OCI-LY1 (cell line): ENCODE measurements around the gene CARD19.

ENCODE experiments used
- EZH2 ChIP-seq: fragments of 200-600 bp; sonication (generic), shearing (Covaris generic); IDR thresholded peaks from 2 replicates; pipeline ENCODE4 v1.8.0; 2017; ENCODE audit warnings: borderline replicate concordance, mixed run types, mild to moderate bottlenecking, antibody characterized with exemption, low read length, moderate library complexity, mixed read lengths
- TF ChIP-seq, protein P1 (sequence below): fragments of 200-600 bp; sonication (generic), shearing (Covaris generic); IDR thresholded peaks from 2 replicates; pipeline ENCODE4 v1.5.1; 2017; ENCODE audit warnings: mild to moderate bottlenecking, antibody characterized with exemption, low read length, moderate library complexity, mixed read lengths

- TF ChIP-seq, protein P1, sequence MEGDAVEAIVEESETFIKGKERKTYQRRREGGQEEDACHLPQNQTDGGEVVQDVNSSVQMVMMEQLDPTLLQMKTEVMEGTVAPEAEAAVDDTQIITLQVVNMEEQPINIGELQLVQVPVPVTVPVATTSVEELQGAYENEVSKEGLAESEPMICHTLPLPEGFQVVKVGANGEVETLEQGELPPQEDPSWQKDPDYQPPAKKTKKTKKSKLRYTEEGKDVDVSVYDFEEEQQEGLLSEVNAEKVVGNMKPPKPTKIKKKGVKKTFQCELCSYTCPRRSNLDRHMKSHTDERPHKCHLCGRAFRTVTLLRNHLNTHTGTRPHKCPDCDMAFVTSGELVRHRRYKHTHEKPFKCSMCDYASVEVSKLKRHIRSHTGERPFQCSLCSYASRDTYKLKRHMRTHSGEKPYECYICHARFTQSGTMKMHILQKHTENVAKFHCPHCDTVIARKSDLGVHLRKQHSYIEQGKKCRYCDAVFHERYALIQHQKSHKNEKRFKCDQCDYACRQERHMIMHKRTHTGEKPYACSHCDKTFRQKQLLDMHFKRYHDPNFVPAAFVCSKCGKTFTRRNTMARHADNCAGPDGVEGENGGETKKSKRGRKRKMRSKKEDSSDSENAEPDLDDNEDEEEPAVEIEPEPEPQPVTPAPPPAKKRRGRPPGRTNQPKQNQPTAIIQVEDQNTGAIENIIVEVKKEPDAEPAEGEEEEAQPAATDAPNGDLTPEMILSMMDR, result no peak
- TF ChIP-seq EZH2, result no peak
Measured at GRCh38 chr9:93147632-93148031, 51.6 kb downstream of the CARD19 start.
